ENCODE data around the gene CAPN15.
"Not testable (repeated sequence)": the region's sequence is repeated elsewhere in the genome, so short reads cannot be mapped to it uniquely, and the experiment has no call there.

CAPN15 gene

DNA sequence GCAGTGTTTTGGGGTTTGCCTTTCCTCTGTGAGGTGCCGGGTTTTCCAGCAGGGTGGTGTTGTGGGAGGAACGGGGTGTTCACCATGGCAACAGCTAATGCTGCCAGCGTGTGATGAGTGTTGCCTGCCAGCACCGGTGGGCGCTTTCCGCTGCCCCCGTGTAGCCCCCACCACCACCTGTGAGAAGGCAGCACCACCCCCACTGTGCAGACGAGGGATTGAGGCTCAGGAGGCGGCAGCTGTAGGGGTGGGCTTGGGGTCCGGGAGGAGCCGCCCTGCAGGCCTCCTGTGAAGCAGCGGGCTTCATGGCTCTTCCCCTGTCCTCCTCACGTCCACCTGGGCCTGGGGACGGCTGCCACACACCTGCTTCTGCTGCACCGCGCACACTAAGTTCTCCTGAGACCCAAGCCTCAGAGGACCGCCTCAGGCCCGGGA is 67.6 kb downstream of the CAPN15 start:
- no peak for DNase-seq

GRCh38 chr16:595942-596735 is 68.6 kb downstream of the CAPN15 start:
- DNase-seq = no peak

DNA sequence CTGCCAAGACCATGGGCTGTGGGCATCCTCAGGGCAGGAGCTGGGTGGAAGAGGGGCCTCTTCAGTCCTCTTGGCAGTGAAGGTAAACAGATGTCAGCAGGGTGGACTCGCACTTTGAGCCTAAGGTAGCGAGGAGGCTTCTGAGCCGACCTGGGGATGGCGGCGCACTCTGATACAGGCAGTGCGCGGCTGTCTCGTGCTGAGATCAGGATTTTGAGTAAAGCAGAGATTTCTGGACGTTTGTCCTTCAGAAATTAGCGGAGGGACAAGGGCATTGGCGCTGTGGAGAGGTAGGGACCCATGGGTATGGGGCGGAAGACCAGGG is 69.2 kb downstream of the CAPN15 start:
- DNase-seq = no peak

DNA sequence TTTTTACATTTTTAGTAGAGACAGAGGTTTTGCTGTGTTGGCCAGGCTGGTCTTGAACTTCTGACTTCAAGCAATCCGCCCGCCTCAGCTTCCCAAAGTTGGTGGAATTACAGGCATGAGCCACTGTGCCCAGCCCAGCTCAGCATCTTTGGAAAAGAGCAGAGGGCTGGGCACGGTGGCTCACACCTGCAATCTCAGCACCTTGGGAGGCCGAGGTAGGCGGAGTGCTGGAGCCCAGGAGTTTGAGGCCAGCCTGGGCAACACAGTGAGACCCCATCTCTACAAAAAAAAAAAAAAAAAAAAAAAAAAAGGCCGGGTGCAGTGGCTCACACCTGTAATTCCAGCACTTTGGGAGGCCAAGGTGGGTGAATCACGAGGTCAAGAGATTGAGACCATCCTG is 70.1 kb downstream of the CAPN15 start:
- not testable (repeated sequence) for DNase-seq

DNA sequence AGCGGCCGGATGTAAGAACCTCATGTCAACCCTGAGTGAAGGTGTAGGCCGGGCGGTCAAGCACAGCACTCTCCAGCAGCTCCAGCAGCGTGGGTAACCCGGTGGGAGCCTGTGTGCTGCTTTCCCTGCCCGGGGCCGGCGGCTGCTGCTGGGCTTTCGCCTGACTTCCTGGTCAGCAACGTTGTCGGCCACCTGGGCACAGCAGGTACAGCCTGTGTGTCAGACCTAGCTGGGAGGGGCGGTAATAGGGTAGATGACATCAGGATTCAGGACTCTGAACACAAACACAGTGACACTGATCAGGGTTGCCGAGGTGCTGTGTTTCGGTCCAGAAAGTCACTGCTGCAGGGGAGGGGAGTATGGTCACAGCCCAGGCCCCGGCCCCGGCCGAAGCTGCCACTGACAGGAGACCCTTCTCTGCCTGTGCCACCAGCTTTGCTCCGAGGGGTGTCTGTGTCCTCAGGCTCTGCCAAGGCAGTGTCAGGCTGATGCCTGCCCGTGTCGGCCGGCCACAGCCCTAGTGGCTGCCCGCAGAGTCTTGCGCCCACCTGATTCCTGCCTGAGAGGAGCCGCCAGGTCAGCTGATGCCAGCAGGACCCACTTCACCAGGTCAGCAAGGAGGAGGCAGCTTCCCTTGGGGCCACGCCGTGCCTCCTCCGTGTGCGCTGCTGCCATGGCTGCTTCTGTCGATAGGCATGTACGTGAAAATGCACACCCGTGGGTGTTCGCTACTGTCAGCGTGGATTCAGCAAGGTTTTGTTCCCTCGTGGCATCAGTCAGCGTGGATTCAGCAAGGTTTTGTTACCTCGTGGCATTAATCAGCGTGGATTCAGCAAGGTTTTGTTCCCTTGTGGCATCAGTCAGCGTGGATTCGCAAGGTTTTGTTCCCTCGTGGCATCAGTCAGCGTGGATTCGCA is 71.6 kb downstream of the CAPN15 start:
- no peak for DNase-seq

- no peak for DNase-seq
Measured at GRCh38 chr16:600781-601180, 73.3 kb downstream of the CAPN15 start.

DNA sequence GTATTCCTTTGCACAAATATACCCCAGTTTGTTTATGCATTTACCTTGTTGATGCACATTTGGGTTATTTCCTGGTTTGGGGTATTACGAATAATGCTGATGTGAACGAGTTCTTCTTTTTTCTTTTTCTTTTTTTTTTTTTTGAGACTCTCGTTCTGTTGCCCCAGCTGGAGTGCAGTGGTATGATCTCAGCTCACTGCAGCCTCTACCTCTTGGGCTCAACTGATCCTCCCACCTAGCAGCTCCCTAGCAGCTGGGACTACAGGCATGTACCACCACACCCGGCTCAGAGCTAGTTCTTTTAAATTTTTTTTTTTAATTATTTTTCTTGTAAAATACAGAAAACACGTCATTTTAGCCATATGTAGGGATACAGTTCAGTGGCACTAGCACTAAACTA is 76.4 kb downstream of the CAPN15 start:
- DNase-seq = no peak

All from fibroblast of skin of right biceps (primary cell).